ENCODE data around the gene C11orf97. TPM values are rescaled to one million over a fixed set of nuclear protein-coding genes. Genes with fewer than 3 reads are reported as not detected.
"Not testable (repeated sequence)": the region's sequence is repeated elsewhere in the genome, so short reads cannot be mapped to it uniquely, and the experiment has no call there.

C11orf97 gene
- total RNA-seq, 1 experiment from 2014 or later, result not detected

- Mint-ChIP-seq H3K36me3 (ENCODE audit: insufficient read depth, unreplicated experiment) (peaks cover 31% of the 10 kb centered on the region), H3K4me3 (ENCODE audit: unreplicated experiment) (peak overlapping the region; percentile 94), H3K9me3 (ENCODE audit: unreplicated experiment) (no peaks in the 10 kb centered on the region), H3K27me3 (ENCODE audit: insufficient read depth, unreplicated experiment) (no peaks in the 10 kb centered on the region), H3K4me1 (ENCODE audit: insufficient read depth, unreplicated experiment) (no peaks in the 10 kb centered on the region), H3K27ac (ENCODE audit: low read depth, unreplicated experiment) (peak overlapping the region; percentile 96)
- POLR2A ChIA-PET, result interaction anchor here (0.6 to 2.2 kb wide), 11 partner anchors 11 to 755 kb away, joined by 3 to 7 read pairs (median 3); partner anchors contain the start of genes C11orf54 and TAF1D
- CTCF ChIA-PET, result interaction anchor here (0.6 kb wide), 1 partner anchor 399 kb away, joined by 3 read pairs; no protein-coding TSS in a partner anchor
- TSS peak; percentile 56 for BruUV-seq (replicated peaks)
- intact Hi-C loops (cut with micrococcal nuclease), result no loop called here
- DNase-seq (ENCODE audit: unreplicated experiment), result no peak
- TF ChIP-seq CTCF (IDR thresholded peaks at IDR 0.05; ENCODE audit: unreplicated experiment), result no peak
These were observed 18.1 kb upstream of the C11orf97 start for GRCh38 chr11:94494126-94494680.

- Mint-ChIP-seq H3K36me3 (ENCODE audit: insufficient read depth, unreplicated experiment) (peaks cover 32% of the 10 kb centered on the region), H3K4me1 (ENCODE audit: insufficient read depth, unreplicated experiment) (no peaks in the 10 kb centered on the region), H3K9me3 (ENCODE audit: unreplicated experiment) (no peaks in the 10 kb centered on the region), H3K27ac (ENCODE audit: low read depth, unreplicated experiment) (no peak overlapping the region), H3K27me3 (ENCODE audit: insufficient read depth, unreplicated experiment) (no peaks in the 10 kb centered on the region), H3K4me3 (ENCODE audit: unreplicated experiment) (no peak overlapping the region)
- TF ChIP-seq CTCF (IDR thresholded peaks at IDR 0.05; ENCODE audit: unreplicated experiment), result no peak
- no peak for DNase-seq (ENCODE audit: unreplicated experiment)
- intact Hi-C loops (cut with micrococcal nuclease), result loop anchor here (5.0 kb wide), 1 partner anchor 1268 kb away; no protein-coding TSS in a partner anchor
- BruUV-seq (replicated peaks), result no TSS peak
- CTCF ChIA-PET, result interaction anchor here (3.4 kb wide), 1 partner anchor 604 kb away, joined by 24 read pairs; no protein-coding TSS in a partner anchor
- POLR2A ChIA-PET, result interaction anchor here (0.6 kb wide), 1 partner anchor 1460 kb away, joined by 3 read pairs; no protein-coding TSS in a partner anchor
These were observed 12.1 kb upstream of the C11orf97 start for GRCh38 chr11:94500181-94500580.

GRCh38 chr11:94501522-94501921 is 10.7 kb upstream of the C11orf97 start:
- Mint-ChIP-seq H3K4me1 (ENCODE audit: insufficient read depth, unreplicated experiment) (no peaks in the 10 kb centered on the region), H3K27me3 (ENCODE audit: insufficient read depth, unreplicated experiment) (no peaks in the 10 kb centered on the region), H3K4me3 (ENCODE audit: unreplicated experiment) (no peak overlapping the region), H3K36me3 (ENCODE audit: insufficient read depth, unreplicated experiment) (peaks cover 32% of the 10 kb centered on the region), H3K9me3 (ENCODE audit: unreplicated experiment) (no peaks in the 10 kb centered on the region), H3K27ac (ENCODE audit: low read depth, unreplicated experiment) (no peak overlapping the region)
- no TSS peak for BruUV-seq (replicated peaks)
- POLR2A ChIA-PET, result interaction anchor here (0.6 to 1.0 kb wide), 5 partner anchors 8 to 345 kb away, joined by 3 to 5 read pairs (median 4); partner anchors contain the start of genes ANKRD49 and MRE11
- TF ChIP-seq CTCF (IDR thresholded peaks at IDR 0.05; ENCODE audit: unreplicated experiment), result no peak
- intact Hi-C loops (cut with micrococcal nuclease), result loop anchor here (5.0 kb wide), 1 partner anchor 1269 kb away; no protein-coding TSS in a partner anchor
- CTCF ChIA-PET, result interaction anchor here (0.6 to 3.4 kb wide), 10 partner anchors 15 to 1468 kb away, joined by 3 to 24 read pairs (median 4); no protein-coding TSS in a partner anchor
- no peak for DNase-seq (ENCODE audit: unreplicated experiment)

- ChIA-PET CTCF (interaction anchor here (0.6 to 3.2 kb wide), 35 partner anchors 11 to 1477 kb away, joined by 3 to 35 read pairs (median 3); no protein-coding TSS in a partner anchor), POLR2A (interaction anchor here (0.7 to 1.3 kb wide), 4 partner anchors 10 to 766 kb away, joined by 3 to 4 read pairs (median 4); partner anchors contain the start of gene MED17)
- H3K9me3 Mint-ChIP-seq (ENCODE audit: unreplicated experiment), result no peaks in the 10 kb centered on the region
- no peaks in the 10 kb centered on the region for H3K27me3 Mint-ChIP-seq (ENCODE audit: insufficient read depth, unreplicated experiment)
- TF ChIP-seq CTCF (IDR thresholded peaks at IDR 0.05; ENCODE audit: unreplicated experiment), result peak; percentile 34
- H3K27ac Mint-ChIP-seq (ENCODE audit: low read depth, unreplicated experiment), result no peak overlapping the region
- intact Hi-C loops (cut with micrococcal nuclease), result loop anchor here (1.0 to 5.0 kb wide), 5 partner anchors 179 to 1272 kb away; no protein-coding TSS in a partner anchor
- no TSS peak for BruUV-seq (replicated peaks)
- peaks cover 5% of the 10 kb centered on the region for H3K36me3 Mint-ChIP-seq (ENCODE audit: insufficient read depth, unreplicated experiment)
- H3K4me3 Mint-ChIP-seq (ENCODE audit: unreplicated experiment), result no peak overlapping the region
- H3K4me1 Mint-ChIP-seq (ENCODE audit: insufficient read depth, unreplicated experiment), result no peaks in the 10 kb centered on the region
- peak; percentile 61 for DNase-seq (ENCODE audit: unreplicated experiment)
These were observed 7.5 kb upstream of the C11orf97 start for GRCh38 chr11:94504689-94505293.

GRCh38 chr11:94506513-94506912 is 5.7 kb upstream of the C11orf97 start:
- BruUV-seq (replicated peaks); H3K4me3 Mint-ChIP-seq (ENCODE audit: unreplicated experiment); POLR2A ChIA-PET: not testable (repeated sequence)

More at GRCh38 chr11:94506513-94506912, 5.7 kb upstream of the C11orf97 start:
- H3K36me3 Mint-ChIP-seq (ENCODE audit: insufficient read depth, unreplicated experiment); intact Hi-C loops (cut with micrococcal nuclease); H3K9me3 Mint-ChIP-seq (ENCODE audit: unreplicated experiment); H3K27ac Mint-ChIP-seq (ENCODE audit: low read depth, unreplicated experiment); H3K4me1 Mint-ChIP-seq (ENCODE audit: insufficient read depth, unreplicated experiment); H3K27me3 Mint-ChIP-seq (ENCODE audit: insufficient read depth, unreplicated experiment); DNase-seq (ENCODE audit: unreplicated experiment): not testable (repeated sequence)
- CTCF ChIA-PET, result interaction anchor here (0.6 to 1.5 kb wide), 5 partner anchors 30 to 773 kb away, joined by 3 to 6 read pairs (median 3); no protein-coding TSS in a partner anchor
